GM21528 (cell line): Measurements from ENCODE around the gene ZKSCAN4.
A peak's percentile ranks its signal among the peaks of the same experiment; 100 is the strongest.

Experiments used
- ATAC-seq: cut with Tn5 transposase; IDR thresholded peaks from one replicate; pipeline ENCODE4 v1.9.1; 2021; ENCODE audit warnings: mild to moderate bottlenecking, moderate library complexity; ENCODE audit not compliant: unreplicated experiment, low FRiP score

ZKSCAN4 gene

DNA sequence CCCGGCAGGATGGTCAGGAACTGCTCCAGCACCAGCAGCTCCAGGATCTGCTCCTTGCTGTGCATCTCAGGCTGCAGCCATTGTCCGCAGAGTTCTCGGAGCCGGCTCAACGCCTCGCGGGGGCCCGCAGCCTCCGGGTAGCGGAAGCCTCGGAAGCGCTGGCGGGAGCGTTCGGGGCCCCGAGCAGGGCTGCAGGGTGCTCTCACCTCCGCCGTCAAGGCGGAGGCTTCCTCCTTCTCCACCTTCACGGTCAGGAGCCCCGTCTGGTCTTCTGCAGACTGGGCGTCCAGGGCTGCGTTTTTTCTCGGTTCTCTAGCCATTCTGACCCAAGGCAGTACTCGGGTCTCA is 434 bp downstream of the ZKSCAN4 start:
- ATAC-seq = peak; percentile 53

DNA sequence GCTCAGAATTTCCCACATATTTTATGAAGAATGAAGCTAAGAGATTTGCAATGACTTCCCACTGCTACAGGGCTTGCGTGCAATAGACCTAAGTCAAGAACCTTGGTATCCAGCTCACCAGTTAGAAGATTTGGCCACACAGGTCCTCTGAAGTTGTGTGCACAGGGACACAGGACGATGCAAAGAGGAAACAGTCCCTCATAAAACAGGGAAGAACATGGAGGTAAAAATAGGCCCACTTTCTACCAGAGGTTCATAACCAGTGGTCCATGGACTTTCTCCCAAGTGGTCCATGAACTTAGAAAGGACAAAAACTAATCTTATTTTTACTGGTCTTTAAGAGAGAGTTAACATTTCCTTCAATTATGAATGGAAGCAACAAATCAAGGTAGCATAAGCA is 1.3 kb downstream of the ZKSCAN4 start:
- ATAC-seq = no peak

- ATAC-seq = no peak
These were observed 3.2 kb downstream of the ZKSCAN4 start for GRCh38 chr6:28248916-28249315.

- no peak for ATAC-seq
These were observed 6.7 kb downstream of the ZKSCAN4 start for GRCh38 chr6:28245206-28245941.

DNA sequence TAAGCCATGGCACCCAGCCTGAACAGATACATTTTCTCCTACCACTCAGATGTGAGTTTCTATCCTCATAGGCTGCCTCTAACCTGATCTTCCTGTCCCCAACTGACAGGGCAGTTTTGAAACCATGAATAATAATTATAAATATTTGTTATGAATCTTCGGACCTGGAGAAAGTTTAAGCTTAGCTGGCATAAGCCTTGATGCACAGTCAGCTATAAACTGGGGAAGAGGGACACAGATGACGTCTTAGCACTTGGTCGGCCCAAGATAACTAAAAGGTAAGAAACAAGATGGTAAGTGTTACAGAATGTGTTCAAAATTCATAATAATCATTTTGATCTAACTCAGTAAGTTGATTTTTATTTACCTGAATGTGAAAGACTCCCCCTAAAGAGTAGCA is 8.1 kb downstream of the ZKSCAN4 start:
- no peak for ATAC-seq

GRCh38 chr6:28240471-28240870 is 11.6 kb downstream of the ZKSCAN4 start:
- ATAC-seq = no peak

DNA sequence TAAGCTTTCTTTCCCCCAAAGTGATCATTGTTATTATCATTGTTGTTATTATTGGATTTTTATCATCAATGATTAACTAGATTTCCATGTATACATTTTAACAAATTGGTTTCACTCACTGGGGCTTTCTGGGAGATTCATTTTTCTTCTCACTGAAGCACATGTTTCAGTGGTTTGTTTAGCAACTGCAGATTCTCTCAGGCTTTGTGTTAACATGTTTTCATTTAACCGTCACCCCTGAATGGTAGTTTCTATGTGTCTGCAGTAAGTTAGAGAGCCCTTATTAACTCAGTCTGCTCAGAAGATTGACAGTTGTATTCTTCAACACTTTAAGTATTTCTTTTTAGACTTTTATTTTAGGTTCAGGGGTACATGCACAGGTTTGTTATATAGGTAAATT is 12.4 kb downstream of the ZKSCAN4 start:
- ATAC-seq = no peak

DNA sequence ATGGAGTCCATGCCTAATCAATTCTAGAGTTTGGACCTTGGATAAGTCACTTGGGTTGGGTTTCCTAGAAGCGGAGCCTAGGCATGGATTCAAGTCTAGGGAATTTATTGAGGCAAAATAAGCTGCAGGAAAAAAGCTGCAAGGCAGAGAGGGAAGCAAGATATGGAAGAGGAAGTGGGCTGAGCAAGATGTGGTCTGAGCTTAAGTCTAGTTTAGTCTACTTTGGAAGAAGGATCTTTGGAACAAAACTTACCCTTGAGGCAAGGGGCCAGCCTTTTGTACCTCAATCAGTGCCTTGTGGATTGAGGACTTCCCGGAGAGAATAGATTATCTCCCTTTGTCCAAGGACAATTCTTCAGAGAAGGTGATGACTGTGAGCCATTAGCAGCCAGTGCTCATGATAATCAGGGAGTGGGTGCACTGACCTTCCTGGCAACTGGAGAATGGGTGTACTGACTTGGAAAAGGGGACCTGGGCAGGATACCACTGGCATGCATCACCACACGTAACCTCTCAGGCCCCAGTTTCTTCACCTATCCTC is 16.1 kb downstream of the ZKSCAN4 start:
- no peak for ATAC-seq

DNA sequence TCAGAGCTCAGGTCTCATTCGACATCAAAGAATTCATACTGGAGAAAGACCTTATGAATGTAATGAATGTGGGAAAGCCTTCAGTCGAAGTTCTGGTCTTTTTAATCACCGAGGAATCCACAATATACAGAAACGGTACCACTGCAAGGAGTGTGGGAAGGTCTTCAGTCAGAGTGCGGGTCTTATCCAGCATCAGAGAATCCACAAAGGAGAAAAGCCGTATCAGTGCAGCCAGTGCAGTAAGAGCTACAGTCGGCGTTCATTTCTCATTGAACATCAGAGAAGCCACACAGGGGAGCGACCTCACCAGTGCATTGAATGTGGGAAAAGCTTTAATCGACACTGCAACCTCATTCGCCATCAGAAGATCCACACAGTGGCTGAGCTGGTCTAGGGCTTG is 19.3 kb downstream of the ZKSCAN4 start:
- ATAC-seq = no peak

- ATAC-seq = no peak
These were observed 25.6 kb downstream of the ZKSCAN4 start for GRCh38 chr6:28226460-28226859.

DNA sequence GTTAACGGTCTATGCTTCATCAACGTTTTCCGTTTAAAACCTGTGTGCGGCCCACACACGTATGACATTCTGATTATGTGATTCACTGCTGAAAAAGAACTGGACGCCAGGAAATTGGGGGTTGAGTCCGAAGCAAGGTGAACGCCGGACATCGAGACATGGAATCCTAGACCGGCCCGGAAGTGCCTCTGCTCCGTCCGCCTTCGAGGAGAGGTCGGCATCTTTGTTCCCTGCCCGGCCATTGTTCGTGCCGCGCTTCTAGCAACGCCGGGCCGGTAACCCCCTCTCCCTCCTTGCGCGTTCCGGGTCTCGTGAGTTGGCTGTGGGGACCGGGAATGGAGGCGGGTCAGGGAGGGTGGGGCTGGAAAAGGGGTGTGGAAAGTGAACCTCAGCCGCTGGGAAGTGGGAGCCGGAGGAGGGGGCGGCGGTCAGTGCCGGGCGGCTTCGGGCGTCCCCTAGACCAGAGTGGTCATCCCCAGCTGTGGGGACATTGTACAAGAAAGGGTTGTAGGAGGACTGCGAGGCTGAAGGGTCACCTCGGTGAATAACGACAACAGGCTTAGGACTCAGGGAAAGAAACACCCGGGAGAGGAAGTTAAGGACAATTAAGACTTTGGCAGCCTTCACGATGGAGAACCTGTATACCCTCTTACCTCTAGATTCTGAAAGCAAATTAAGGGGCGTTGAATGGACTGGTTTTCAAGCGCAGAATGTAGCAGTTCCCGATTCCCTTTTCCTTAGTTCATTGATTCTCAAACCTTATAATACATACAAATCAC is 26.8 kb downstream of the ZKSCAN4 start, which contains the start of gene ZSCAN9:
TSS of gene ZSCAN9 (plus strand) at position 220 of the 779 bp plus-strand sequence. CDS start 1,810 bp downstream, outside the sequence.
- ATAC-seq = peak; percentile 81

- ATAC-seq = no peak
These were observed 27.7 kb downstream of the ZKSCAN4 start for GRCh38 chr6:28224131-28225055.

DNA sequence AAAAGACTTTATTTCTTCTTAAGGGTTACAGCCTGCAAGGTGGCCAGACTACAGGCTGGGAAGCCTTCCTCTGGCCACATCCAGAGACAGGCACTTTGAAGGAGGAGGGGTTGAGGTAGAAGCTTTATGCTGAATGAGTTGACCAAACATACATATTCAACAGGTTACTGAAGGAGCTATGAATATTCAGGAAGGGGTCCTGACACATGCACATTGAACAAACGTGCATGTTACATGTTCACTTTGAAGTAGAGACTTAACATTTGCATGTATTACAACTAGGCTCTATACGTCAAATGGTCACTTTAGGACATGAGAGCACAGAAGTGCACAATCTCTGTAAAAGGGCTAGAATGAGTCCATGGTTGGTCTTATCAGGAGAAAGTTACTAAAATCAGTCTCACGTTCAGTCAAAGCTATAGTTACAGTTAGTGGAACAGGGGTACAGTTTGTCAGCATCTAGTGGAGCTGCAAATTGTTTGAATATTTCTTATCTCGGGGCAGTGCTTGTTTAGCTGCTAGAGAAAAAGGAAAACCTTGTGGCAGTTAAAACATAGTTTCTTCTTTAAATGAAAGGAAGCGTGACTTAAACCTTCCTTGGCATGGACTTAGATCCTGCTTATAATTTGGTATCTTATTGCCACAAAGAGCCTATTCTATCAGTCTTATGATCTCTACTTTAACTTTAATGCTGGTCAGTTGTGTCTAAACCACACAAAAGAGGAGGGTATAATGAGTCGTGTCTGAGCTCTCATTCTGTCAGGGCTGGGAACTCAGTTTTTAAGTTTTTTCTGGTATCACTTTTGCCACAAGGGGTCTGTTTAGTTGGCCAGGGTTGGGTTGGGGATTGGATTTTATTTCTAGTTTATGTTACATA is 31.6 kb downstream of the ZKSCAN4 start:
- ATAC-seq = no peak

DNA sequence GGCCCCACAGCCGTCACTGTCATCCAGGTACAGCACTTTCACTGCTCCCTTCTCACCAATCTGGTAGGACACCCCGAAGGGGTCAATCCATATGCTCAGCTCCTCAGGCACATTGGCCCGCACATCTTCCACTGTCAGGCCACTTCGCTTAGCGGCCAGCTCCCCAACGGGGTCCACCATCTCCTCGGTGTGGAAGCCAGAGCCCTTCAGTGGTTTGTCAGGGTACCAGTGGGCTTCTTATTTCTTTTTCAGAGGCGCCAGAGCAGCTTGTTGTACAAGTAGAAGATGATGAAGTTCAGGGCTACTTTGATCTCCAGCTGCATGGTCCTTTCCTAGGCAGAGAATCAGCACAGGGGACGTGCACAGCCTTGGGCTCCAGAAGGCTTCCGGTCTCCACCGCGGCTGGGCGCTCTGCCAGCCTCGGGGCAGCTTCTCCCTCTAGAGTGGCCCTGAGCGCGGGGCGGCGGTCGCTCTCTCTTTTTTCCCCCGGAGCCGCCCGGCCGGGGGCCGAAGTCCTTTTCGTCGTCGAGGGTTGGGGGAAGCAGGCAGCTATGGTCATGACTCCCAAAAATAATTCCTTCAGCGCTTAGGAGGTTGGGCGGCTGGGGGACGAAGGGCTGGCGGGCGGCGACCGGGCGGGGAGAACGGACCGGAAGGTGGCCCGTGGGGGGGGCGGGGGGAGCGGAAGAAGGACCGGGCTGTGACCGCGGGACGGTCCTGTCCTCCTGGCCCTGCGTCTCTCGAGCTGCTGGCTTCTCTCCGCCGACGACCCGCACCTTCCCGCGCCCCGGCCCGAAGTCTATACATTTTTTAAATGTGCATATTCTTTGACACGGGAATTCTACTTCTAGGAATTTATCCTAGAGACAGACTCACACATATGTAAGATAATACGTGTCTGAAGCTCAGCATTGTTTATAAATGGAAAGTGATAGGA is 33.5 kb downstream of the ZKSCAN4 start:
- ATAC-seq = peak; percentile 77

DNA sequence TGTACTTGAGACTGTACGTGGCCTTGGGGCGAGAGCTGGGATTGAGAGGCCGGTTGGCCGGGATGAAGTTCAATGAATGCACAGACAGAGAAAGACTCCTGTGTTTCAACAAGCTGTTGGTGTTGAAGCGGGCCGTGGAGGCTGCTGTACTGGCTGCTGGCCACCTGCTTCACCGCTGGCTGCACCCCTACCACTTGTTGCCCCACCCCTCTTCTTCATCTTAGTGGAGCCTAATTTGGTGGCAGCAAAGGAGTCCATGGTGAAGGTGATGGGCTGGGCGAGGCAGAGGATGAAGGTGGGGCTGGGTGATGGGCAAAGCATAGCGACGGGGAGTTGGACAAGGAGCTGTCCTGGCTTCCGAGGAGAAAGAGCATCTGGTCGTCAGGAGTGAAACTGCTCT is 34.2 kb downstream of the ZKSCAN4 start:
- ATAC-seq = no peak

- ATAC-seq = no peak
These were observed 36.6 kb downstream of the ZKSCAN4 start for GRCh38 chr6:28215425-28215824.

GRCh38 chr6:28213213-28213523 is 38.9 kb downstream of the ZKSCAN4 start:
- no peak for ATAC-seq

- peak; percentile 50 for ATAC-seq
These were observed 39.4 kb downstream of the ZKSCAN4 start for GRCh38 chr6:28212510-28213212.
